GM12878 (cell line): Measurements from ENCODE around the gene LRRC7. TPM values are rescaled to one million over a fixed set of nuclear protein-coding genes. Genes with fewer than 3 reads are reported as not detected.

Experiments used
- ATAC-seq: fragments of 200-7000 bp; cut with Tn5 transposase; 3 replicates; pipeline ENCODE4 v1.9.1; 2020; ENCODE audit warnings: mild to moderate bottlenecking, moderate library complexity
- BruUV-seq: library from RNA; stranded (reverse); fragments of 400-500 nt; replicated peaks from 2 replicates; lab custom pipeline; 2021; lab: Mats Ljungman, UMichigan
- CTCF ChIA-PET: fragments of 300-600 bp; sonication (Branson Sonifier 250); formaldehyde crosslinking; extraction: SDS; loops from one replicate; lab custom pipeline; 2021; ENCODE audit warnings: inconsistent platforms; lab: Yijun Ruan, JAX
- POLR2A ChIA-PET: fragments of 350-600 bp; formaldehyde crosslinking; extraction: SDS; loops from one replicate; lab custom pipeline; 2021; ENCODE audit warnings: inconsistent platforms; lab: Charles Lee
- RAD21 ChIA-PET: fragments of 300-600 bp; sonication (Branson Sonifier 250); formaldehyde crosslinking; loops from one replicate; lab custom pipeline; 2023; ENCODE audit warnings: antibody characterized with exemption; ENCODE audit not compliant: unreplicated experiment; lab: Charles Lee
- SMC1A ChIA-PET: fragments of 300-600 bp; sonication (Branson Sonifier 250); formaldehyde crosslinking; loops from one replicate; lab custom pipeline; 2023; ENCODE audit not compliant: unreplicated experiment, uncharacterized antibody; lab: Charles Lee
- DNase-seq: peaks from one replicate; pipeline ENCODE4 v3.0.0-alpha.2; 2011; ENCODE audit warnings: low read depth, low spot score
- FAIRE-seq: peaks from 3 replicates; lab custom pipeline; 2011; peaks lifted over from hg19 to GRCh38; lab: Jason Lieb, UNC
- H2AFZ ChIP-seq: 2 replicates; pipeline ENCODE4 v1.6.0; 2011; ENCODE audit warnings: low read depth, low read length, control low read depth; ENCODE audit not compliant: control insufficient read depth
- H3K27ac ChIP-seq: 2 replicates; pipeline ENCODE4 v1.5.1; 2011; ENCODE audit warnings: control low read depth; ENCODE audit not compliant: control insufficient read depth, insufficient read depth
- H3K27me3 ChIP-seq, 2 experiments: replicated peaks in 1 of 2; 2 replicates each; pipeline versions ENCODE4 v1.6.0 to v1.6.1; 2011; ENCODE audit warnings: low read length in 1 of 2; ENCODE audit not compliant: control insufficient read depth in 2 of 2, insufficient read depth in 2 of 2
- H3K36me3 ChIP-seq, 2 experiments: 2 replicates each; pipeline ENCODE4 v1.5.1; 2011; ENCODE audit warnings: low read length in 1 of 2; ENCODE audit not compliant: control insufficient read depth in 2 of 2, insufficient read depth in 2 of 2
- H3K4me1 ChIP-seq: 2 replicates; pipeline ENCODE4 v1.6.1; 2011; ENCODE audit warnings: mild to moderate bottlenecking, low read length, moderate library complexity, mixed read lengths; ENCODE audit not compliant: control insufficient read depth, insufficient read depth
- H3K4me2 ChIP-seq: 2 replicates; pipeline ENCODE4 v1.6.0; 2011; ENCODE audit warnings: control low read depth; ENCODE audit not compliant: control insufficient read depth, insufficient read depth
- H3K4me3 ChIP-seq: fragments of 200-600 bp; sonication (generic); 2 replicates; pipeline ENCODE4 v1.5.1; 2016
- H3K79me2 ChIP-seq: 2 replicates; pipeline ENCODE4 v1.6.0; 2011; ENCODE audit warnings: low read length; ENCODE audit not compliant: control insufficient read depth, insufficient read depth
- H3K9ac ChIP-seq: 2 replicates; pipeline ENCODE4 v1.8.0; 2011; ENCODE audit warnings: low read length, control low read depth, mixed read lengths; ENCODE audit not compliant: control insufficient read depth, insufficient read depth
- H3K9me3 ChIP-seq: replicated peaks from 3 replicates; pipeline ENCODE4 v1.5.1; 2011; ENCODE audit warnings: mild to moderate bottlenecking, low read length; ENCODE audit not compliant: control insufficient read depth, insufficient read depth
- H4K20me1 ChIP-seq: 2 replicates; pipeline ENCODE4 v1.6.0; 2011; ENCODE audit not compliant: control insufficient read depth, insufficient read depth
- CHD2 ChIP-seq: IDR thresholded peaks from 2 replicates; pipeline ENCODE4 v1.6.1; 2011; ENCODE audit warnings: low read depth, low read length, improper control_type of control experiment, borderline replicate concordance
- FOXK2 ChIP-seq: fragments of 450-650 bp; IDR thresholded peaks from 2 replicates; pipeline ENCODE4 v1.6.1; 2017; ENCODE audit warnings: mild to moderate bottlenecking, moderate library complexity
- JUNB ChIP-seq: IDR thresholded peaks from 2 replicates; pipeline ENCODE4 v1.6.1; 2016; ENCODE audit warnings: antibody characterized with exemption, mild to moderate bottlenecking
- RB1 ChIP-seq: fragments of 450-650 bp; formaldehyde crosslinking; IDR thresholded peaks from 2 replicates; pipeline ENCODE4 v1.6.1; 2017; ENCODE audit warnings: mild to moderate bottlenecking, borderline replicate concordance
- REST ChIP-seq: IDR thresholded peaks from 2 replicates; pipeline ENCODE4 v1.6.1; 2012; ENCODE audit warnings: mild to moderate bottlenecking, low read depth, low read length
- ZNF274 ChIP-seq: IDR thresholded peaks from one replicate; pipeline ENCODE4 v1.8.0; 2011; ENCODE audit not compliant: insufficient read length, insufficient read depth
- WGBS: methylation state at CpG from one replicate; pipeline ENCODE4 v1.1.6; 2016; ENCODE audit warnings: low lambda C conversion rate; ENCODE audit not compliant: insufficient replicate concordance, insufficient coverage; ENCODE audit errors: missing lambda C conversion rate; 5-methylcytosine and 5-hydroxymethylcytosine counted together
- in situ Hi-C: fragments of 300-500 bp; cut with MboI; formaldehyde crosslinking; loops from 9 replicates; pipeline ENCODE4 v1.14.3; 2018; ENCODE audit warnings: mixed read lengths
- intact Hi-C: fragments of 100-400 bp; cut with micrococcal nuclease; formaldehyde crosslinking; loops from one replicate; pipeline ENCODE4 v1.14.2; 2022; ENCODE audit not compliant: unreplicated experiment
- polyA plus RNA-seq, 11 experiments: library from polyadenylated mRNA; depleted of rRNA in 4 of 11; unstranded in 6 of 11; stranded (reverse) in 5 of 11; fragments of >200 nt; fragmentation: Nextera tagmentation in 4 of 11; fragmentation: Illumina TruSeq in 1 of 11; extraction: Ambion mirVana in 4 of 11; extraction: Trizol in 1 of 11; gene quantifications; 1 replicate in 1 of 11; 2 replicates in 10 of 11; pipeline versions ENCODE4 v1.2.1 to v1.2.3, GENCODE V29; 2011 to 2016; ENCODE audit warnings: inconsistent platforms in 2 of 11, missing spikeins in 2 of 11, low read depth in 1 of 11
- total RNA-seq, 4 experiments: library from RNA; depleted of rRNA in 3 of 4; stranded (reverse); fragments of >200 nt in 3 of 4; fragmentation: Illumina TruSeq in 1 of 4; extraction: Trizol in 1 of 4; gene quantifications; 2 replicates each; pipeline versions ENCODE4 v1.2.1 to v1.2.3, GENCODE V29; 2013 to 2021

LRRC7 gene
- total and polyA plus RNA-seq, 10 of the 15 experiments (the other 5 are each of a cell fraction or from before 2014, with no cell fraction given) = 0.05 to 1.4 (median 0.24) TPM; not detected in 5

GRCh38 chr1:70090875-70091274 is 523.2 kb downstream of the LRRC7 start:
- RAD21 ChIA-PET = no interaction called here

More at GRCh38 chr1:70090875-70091274, 523.2 kb downstream of the LRRC7 start:
- no peak overlapping the region for H3K4me3 ChIP-seq
- BruUV-seq = no TSS peak
- intact Hi-C loops (no loop called here), in situ Hi-C loops (no loop called here)
- DNase-seq (no peak), ATAC-seq (no peak), FAIRE-seq (no peak)
- no peaks in the 10 kb centered on the region for H3K4me1 ChIP-seq
- no peaks in the 10 kb centered on the region for H3K36me3 ChIP-seq
- no peaks in the 10 kb centered on the region for H3K9me3 ChIP-seq
- H3K27ac ChIP-seq = no peak overlapping the region
- no peaks in the 10 kb centered on the region for H3K27me3 ChIP-seq
- SMC1A ChIA-PET = interaction anchor here (2.5 kb wide), 1 partner anchor 26 kb away, joined by 8 read pairs; no protein-coding TSS in a partner anchor
- CTCF ChIA-PET = interaction anchor here (1.6 kb wide), 1 partner anchor 13 kb away, joined by 6 read pairs; no protein-coding TSS in a partner anchor
- H4K20me1 ChIP-seq = no peaks in the 10 kb centered on the region
- no peak overlapping the region for H3K9ac ChIP-seq
- no peak overlapping the region for H2AFZ ChIP-seq
- H3K79me2 ChIP-seq = no peaks in the 10 kb centered on the region
- 2% methylated on average over 2 of the region's 2 CpGs for WGBS
- TF ChIP-seq REST (no peak), RB1 (no peak), ZNF274 (no peak), CHD2 (no peak), JUNB (no peak), FOXK2 (no peak)
- POLR2A ChIA-PET = no interaction called here
- H3K4me2 ChIP-seq = no peak overlapping the region
